ENCODE measurements around the gene PCBP3. TPM values are rescaled to one million over a fixed set of nuclear protein-coding genes. Genes with fewer than 3 reads are reported as not detected.

PCBP3 gene
- total RNA-seq, 1 donor from 2014 or later = not detected

DNA sequence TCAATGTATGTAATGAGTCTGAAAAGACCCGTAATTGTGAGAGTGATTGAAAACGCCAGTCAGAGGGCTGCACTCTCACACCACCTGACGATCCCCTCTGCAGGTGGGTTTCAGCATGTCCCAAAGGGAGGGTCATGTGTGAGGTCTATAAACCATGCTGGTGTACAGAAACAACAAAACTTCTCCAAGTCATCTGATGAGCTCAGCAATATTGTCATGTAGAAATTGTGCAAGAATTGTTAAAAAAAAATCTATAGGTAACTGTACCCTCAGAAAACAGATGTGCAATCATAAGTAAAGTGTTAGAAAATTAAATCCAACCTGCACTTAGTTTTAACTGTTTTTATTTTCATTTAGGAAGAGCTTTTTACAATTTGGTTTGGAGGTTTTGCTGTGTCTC, 152.5 kb downstream of the PCBP3 start:
- intact Hi-C loops (cut with micrococcal nuclease) = no loop called here
- POLR2A ChIA-PET = no interaction called here
- no peak overlapping the region for H3K27ac Mint-ChIP-seq
- H3K9me3 Mint-ChIP-seq = no peaks in the 10 kb centered on the region
- TF ChIP-seq, protein P1, sequence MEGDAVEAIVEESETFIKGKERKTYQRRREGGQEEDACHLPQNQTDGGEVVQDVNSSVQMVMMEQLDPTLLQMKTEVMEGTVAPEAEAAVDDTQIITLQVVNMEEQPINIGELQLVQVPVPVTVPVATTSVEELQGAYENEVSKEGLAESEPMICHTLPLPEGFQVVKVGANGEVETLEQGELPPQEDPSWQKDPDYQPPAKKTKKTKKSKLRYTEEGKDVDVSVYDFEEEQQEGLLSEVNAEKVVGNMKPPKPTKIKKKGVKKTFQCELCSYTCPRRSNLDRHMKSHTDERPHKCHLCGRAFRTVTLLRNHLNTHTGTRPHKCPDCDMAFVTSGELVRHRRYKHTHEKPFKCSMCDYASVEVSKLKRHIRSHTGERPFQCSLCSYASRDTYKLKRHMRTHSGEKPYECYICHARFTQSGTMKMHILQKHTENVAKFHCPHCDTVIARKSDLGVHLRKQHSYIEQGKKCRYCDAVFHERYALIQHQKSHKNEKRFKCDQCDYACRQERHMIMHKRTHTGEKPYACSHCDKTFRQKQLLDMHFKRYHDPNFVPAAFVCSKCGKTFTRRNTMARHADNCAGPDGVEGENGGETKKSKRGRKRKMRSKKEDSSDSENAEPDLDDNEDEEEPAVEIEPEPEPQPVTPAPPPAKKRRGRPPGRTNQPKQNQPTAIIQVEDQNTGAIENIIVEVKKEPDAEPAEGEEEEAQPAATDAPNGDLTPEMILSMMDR (IDR thresholded peaks at IDR 0.05) = no peak
- no peaks in the 10 kb centered on the region for H3K36me3 Mint-ChIP-seq (ENCODE audit: low read depth)
- ATAC-seq (ENCODE audit: low read depth) = no peak
- H3K4me1 Mint-ChIP-seq = no peaks in the 10 kb centered on the region
- CTCF ChIA-PET = no interaction called here
- H3K27me3 Mint-ChIP-seq = no peaks in the 10 kb centered on the region
- no peak for DNase-seq
- H3K4me3 Mint-ChIP-seq = no peak overlapping the region

DNA sequence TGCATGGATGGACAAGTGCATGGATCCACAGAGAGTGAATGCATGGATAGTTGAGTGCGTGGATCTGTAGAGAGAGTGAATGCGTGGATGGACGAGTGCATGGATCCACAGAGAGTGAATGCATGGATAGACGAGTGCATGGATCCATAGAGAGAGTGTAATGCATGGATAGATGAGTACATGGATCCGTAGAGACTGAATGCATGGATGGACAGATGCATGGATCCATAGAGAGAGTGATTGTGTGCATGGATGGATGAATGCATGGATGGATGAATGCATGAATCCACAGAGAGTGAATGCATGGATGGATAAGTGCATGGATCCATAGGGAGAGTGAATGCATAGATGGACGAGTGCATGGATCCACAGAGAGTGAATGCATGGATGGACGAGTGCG, 153.8 kb downstream of the PCBP3 start:
- Mint-ChIP-seq H3K27ac (no peak overlapping the region), H3K27me3 (no peaks in the 10 kb centered on the region), H3K9me3 (no peaks in the 10 kb centered on the region), H3K4me3 (no peak overlapping the region), H3K36me3 (ENCODE audit: low read depth) (no peaks in the 10 kb centered on the region), H3K4me1 (no peaks in the 10 kb centered on the region)
- TF ChIP-seq, protein P1 (IDR thresholded peaks at IDR 0.05) = no peak
- intact Hi-C loops (cut with micrococcal nuclease) = no loop called here
- DNase-seq (no peak), ATAC-seq (ENCODE audit: low read depth) (no peak)
- CTCF ChIA-PET = no interaction called here
- POLR2A ChIA-PET = no interaction called here

DNA sequence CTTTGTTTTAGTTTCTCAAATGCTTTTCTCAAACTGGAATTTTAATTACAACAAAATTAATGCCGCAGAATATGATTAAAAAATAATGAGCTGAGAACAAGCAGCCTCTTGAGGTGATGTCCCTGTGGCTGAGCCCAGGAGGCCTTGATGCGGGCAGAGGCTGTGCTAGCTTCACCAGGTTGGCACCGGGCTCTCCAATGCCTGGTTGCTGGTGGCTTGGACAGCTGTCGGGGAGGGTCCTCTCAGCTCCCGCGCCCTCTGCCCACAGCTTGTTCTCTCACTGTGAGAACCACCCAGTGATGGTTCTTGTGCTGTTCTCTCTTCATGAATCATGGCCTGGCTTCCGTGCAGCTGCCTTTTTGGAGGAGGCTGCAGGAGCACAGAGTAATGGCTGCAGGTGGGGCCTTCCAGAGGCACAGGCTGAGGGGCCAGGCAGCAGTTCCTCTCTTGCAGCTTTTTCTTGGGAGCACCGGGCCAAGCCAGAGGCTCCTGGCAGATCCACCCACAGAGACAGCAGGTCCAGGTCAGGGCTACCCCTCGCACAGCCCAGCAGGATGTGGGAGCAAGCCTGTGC, 156.3 kb downstream of the PCBP3 start:
- ChIA-PET POLR2A (no interaction called here), CTCF (no interaction called here)
- TF ChIP-seq, protein P1 (IDR thresholded peaks at IDR 0.05) = no peak
- DNase-seq = no peak
- H3K27ac Mint-ChIP-seq = no peak overlapping the region
- peaks cover 1% of the 10 kb centered on the region for H3K27me3 Mint-ChIP-seq
- intact Hi-C loops (cut with micrococcal nuclease) = no loop called here
- no peaks in the 10 kb centered on the region for H3K4me1 Mint-ChIP-seq
- no peak for ATAC-seq (ENCODE audit: low read depth)
- H3K9me3 Mint-ChIP-seq = no peaks in the 10 kb centered on the region
- H3K4me3 Mint-ChIP-seq = no peak overlapping the region
- no peaks in the 10 kb centered on the region for H3K36me3 Mint-ChIP-seq (ENCODE audit: low read depth)

DNA sequence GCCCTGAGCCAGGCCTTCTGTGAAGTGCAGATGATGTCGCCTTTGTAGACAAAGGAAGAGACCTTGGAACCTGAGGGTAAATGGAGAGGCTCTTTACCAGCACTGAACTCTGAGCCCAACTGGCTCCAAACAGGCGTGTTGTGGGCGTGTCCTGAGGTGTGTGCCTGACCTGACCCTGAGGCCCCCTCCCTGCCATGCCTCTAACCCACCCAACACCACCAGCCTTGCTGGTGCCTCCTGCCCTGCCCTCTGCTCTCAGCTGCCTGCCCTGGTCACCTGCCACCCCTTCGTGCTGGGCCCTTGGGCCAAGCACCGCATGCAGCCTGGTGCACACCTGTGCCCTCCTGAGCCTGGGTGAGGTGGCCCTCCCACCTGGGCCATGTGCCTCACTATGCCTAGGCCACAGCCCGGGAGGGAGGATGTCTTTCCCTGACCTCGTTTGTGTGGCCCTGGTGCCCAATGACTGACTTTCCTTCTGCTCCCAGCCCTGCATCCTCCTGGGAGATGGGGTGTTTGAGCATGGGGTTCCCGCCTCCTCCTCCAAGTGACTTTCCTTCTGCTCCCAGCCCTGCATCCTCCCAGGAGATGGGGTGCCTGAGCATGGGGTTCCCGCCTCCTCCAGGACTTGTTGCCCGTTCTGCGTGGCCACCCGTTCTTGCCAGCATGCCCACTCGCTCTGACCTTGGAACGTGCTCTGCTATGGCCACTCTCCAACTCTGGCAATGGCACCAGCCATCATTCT, 157.0 kb downstream of the PCBP3 start:
- no peak overlapping the region for H3K4me3 Mint-ChIP-seq
- intact Hi-C loops (cut with micrococcal nuclease) = no loop called here
- H3K4me1 Mint-ChIP-seq = no peaks in the 10 kb centered on the region
- DNase-seq (no peak), ATAC-seq (ENCODE audit: low read depth) (no peak)
- TF ChIP-seq, protein P1 (IDR thresholded peaks at IDR 0.05) = no peak
- no peaks in the 10 kb centered on the region for H3K36me3 Mint-ChIP-seq (ENCODE audit: low read depth)
- POLR2A ChIA-PET = no interaction called here
- H3K27me3 Mint-ChIP-seq = peaks cover 1% of the 10 kb centered on the region
- H3K9me3 Mint-ChIP-seq = no peaks in the 10 kb centered on the region
- CTCF ChIA-PET = no interaction called here
- no peak overlapping the region for H3K27ac Mint-ChIP-seq

DNA sequence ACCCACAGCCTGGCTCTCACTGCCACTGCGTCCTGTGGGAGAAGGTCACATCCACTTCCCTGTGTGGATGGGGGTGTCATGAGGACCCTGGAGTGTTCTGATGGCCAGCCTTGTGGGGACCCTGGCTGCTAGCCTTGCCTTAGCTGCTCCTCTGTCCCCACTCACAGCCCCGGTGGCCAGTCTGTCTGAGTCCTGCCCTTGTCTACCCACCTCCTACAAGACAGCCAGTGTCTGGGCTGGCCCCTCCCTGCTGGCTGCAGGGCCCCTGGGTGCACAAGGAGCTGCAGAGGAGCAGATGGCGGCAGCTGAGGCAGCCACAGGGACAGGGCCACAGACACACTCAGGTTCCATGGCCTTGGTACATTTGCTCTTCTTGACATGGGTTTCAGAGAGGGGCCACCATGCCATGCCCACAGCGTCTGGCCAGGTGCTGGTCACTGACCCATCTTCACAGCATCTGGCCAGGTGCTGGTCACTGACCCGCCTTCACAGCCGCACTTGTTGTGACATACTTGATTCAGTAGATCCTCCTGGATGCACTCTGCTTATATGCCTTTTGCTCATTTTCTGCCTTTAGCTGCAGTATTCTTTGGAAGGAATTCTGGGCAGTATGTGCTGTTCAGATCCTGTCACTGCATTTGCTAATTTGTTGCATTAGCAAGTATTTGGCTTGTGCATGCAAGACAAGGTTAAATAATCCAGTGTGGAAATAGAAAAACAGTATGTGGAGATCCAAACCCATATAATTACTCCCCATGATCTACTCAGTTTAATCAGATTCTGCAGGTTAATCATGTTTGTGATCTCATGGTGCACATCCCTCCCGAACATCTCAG, 157.8 kb downstream of the PCBP3 start:
- TF ChIP-seq, protein P1 (IDR thresholded peaks at IDR 0.05) = no peak
- intact Hi-C loops (cut with micrococcal nuclease) = no loop called here
- DNase-seq (no peak), ATAC-seq (ENCODE audit: low read depth) (no peak)
- Mint-ChIP-seq H3K27me3 (peaks cover 1% of the 10 kb centered on the region), H3K9me3 (no peaks in the 10 kb centered on the region), H3K36me3 (ENCODE audit: low read depth) (no peaks in the 10 kb centered on the region), H3K4me3 (no peak overlapping the region), H3K4me1 (no peaks in the 10 kb centered on the region), H3K27ac (no peak overlapping the region)
- POLR2A ChIA-PET = no interaction called here
- CTCF ChIA-PET = no interaction called here
